K562 (cell line): ENCODE data around the gene SPATA6. TPM values are rescaled to one million over a fixed set of nuclear protein-coding genes. Genes with fewer than 3 reads are reported as not detected.

ENCODE experiments used
- ATAC-seq: fragments of 200-7000 bp; cut with Tn5 transposase; 3 replicates; pipeline ENCODE4 v1.9.1; 2020; ENCODE audit warnings: moderate library complexity
- BruUV-seq: library from RNA; stranded (reverse); fragments of 400-500 nt; replicated peaks from 2 replicates; lab custom pipeline; 2021; lab: Mats Ljungman, UMichigan
- CTCF ChIA-PET: fragments of 300-600 bp; formaldehyde crosslinking; extraction: SDS; loops from one replicate; lab custom pipeline; 2021; ENCODE audit warnings: low intra/inter-chr PET ratio; lab: Yijun Ruan, JAX
- POLR2A ChIA-PET: fragments of 300-600, 350-650 bp; sonication (Branson Sonifier 250); formaldehyde crosslinking; extraction: SDS; loops from one replicate; lab custom pipeline; 2021; ENCODE audit warnings: antibody characterized with exemption, inconsistent platforms; lab: Yijun Ruan, JAX
- DNase-seq, 4 experiments: peaks; one replicate each; pipeline versions ENCODE4 v3.0.0 to v3.0.0-alpha.2; 2011 to 2018; ENCODE audit warnings: low spot score in 3 of 4, mixed read lengths in 3 of 4; ENCODE audit errors: extremely low read depth in 1 of 4
- FAIRE-seq: peaks from 2 replicates; lab custom pipeline; 2011; peaks lifted over from hg19 to GRCh38; lab: Jason Lieb, UNC
- H2AFZ ChIP-seq: 2 replicates; pipeline ENCODE4 v1.6.0; 2011; ENCODE audit warnings: low read depth, low read length, control low read depth, inconsistent platforms
- H3K27ac ChIP-seq: fragments of 200-600 bp; 3 replicates; pipeline ENCODE4 v1.8.0; 2011; ENCODE audit warnings: low read depth, mild to moderate bottlenecking, control low read depth, inconsistent platforms, low read length, moderate library complexity, mixed read lengths; ENCODE audit errors: extremely low read depth
- H3K27me3 ChIP-seq, 2 experiments: fragments of 300-600 bp in 1 of 2; 2 replicates in 1 of 2; 3 replicates in 1 of 2; pipeline versions ENCODE4 v1.6.0 to v1.8.0; 2011; ENCODE audit warnings: inconsistent platforms in 2 of 2, low read length in 2 of 2, mild to moderate bottlenecking in 1 of 2, mixed read lengths in 1 of 2, moderate library complexity in 1 of 2; ENCODE audit not compliant: control insufficient read depth in 2 of 2, insufficient read depth in 2 of 2
- H3K36me3 ChIP-seq: fragments of 300-600 bp; 3 replicates; pipeline ENCODE4 v1.8.0; 2011; ENCODE audit warnings: mild to moderate bottlenecking, low read length, inconsistent platforms; ENCODE audit not compliant: control insufficient read depth, insufficient read depth
- H3K4me1 ChIP-seq, 2 experiments: fragments of 200-600 bp in 1 of 2; replicated peaks in 1 of 2; 2 replicates in 1 of 2; 3 replicates in 1 of 2; pipeline versions ENCODE4 v1.5.1 to v1.8.0; 2011; ENCODE audit warnings: inconsistent platforms in 2 of 2, low read length in 2 of 2, mild to moderate bottlenecking in 1 of 2, mixed read lengths in 1 of 2, moderate library complexity in 1 of 2; ENCODE audit not compliant: control insufficient read depth in 2 of 2, insufficient read depth in 2 of 2
- H3K4me2 ChIP-seq: 2 replicates; pipeline ENCODE4 v1.6.1; 2011; ENCODE audit warnings: low read length, control low read depth, inconsistent platforms, mixed read lengths; ENCODE audit not compliant: insufficient read depth
- H3K4me3 ChIP-seq: fragments of 200-600 bp; sonication (generic), shearing (Covaris generic); 2 replicates; pipeline ENCODE4 v1.5.1; 2016; ENCODE audit warnings: control low read depth, inconsistent platforms
- H3K79me2 ChIP-seq: fragments of 200-600 bp; 3 replicates; pipeline ENCODE4 v1.8.0; 2011; ENCODE audit warnings: low read length, inconsistent platforms; ENCODE audit not compliant: control insufficient read depth, insufficient read depth
- H3K9ac ChIP-seq, 2 experiments: 2 replicates each; pipeline versions ENCODE4 v1.6.0 to v1.6.1; 2011; ENCODE audit warnings: low read depth in 2 of 2, low read length in 2 of 2, control low read depth in 1 of 2, inconsistent platforms in 1 of 2, mild to moderate bottlenecking in 1 of 2, mixed read lengths in 1 of 2; ENCODE audit not compliant: insufficient read depth in 1 of 2
- H3K9me1 ChIP-seq: one replicate; pipeline ENCODE4 v1.6.0; 2011; ENCODE audit warnings: inconsistent platforms, mild to moderate bottlenecking, low read length, moderate library complexity; ENCODE audit not compliant: control insufficient read depth, insufficient read depth
- H3K9me3 ChIP-seq: replicated peaks from 2 replicates; pipeline ENCODE4 v1.5.1; 2011; ENCODE audit warnings: low read depth, low read length, inconsistent platforms; ENCODE audit not compliant: control insufficient read depth, insufficient read depth
- H4K20me1 ChIP-seq: replicated peaks from 2 replicates; pipeline ENCODE4 v1.6.1; 2011; ENCODE audit warnings: low read length, inconsistent platforms, mixed read lengths; ENCODE audit not compliant: control insufficient read depth, insufficient read depth
- ATF3 ChIP-seq, 2 experiments: fragments of 450-650 bp in 1 of 2; sonication (generic) in 1 of 2; formaldehyde crosslinking in 1 of 2; IDR thresholded peaks in 1 of 2; conservative IDR thresholded peaks in 1 of 2; 2 replicates each; pipeline versions ENCODE4 v1.6.1 to v1.8.1; 2016 to 2023; ENCODE audit warnings: mild to moderate bottlenecking in 2 of 2, moderate library complexity in 2 of 2, inconsistent platforms in 1 of 2, missing genetic modification reagents in 1 of 2
- E2F3 ChIP-seq: fragments of 250-450 bp; sonication (Bioruptor Pico); IDR thresholded peaks from 2 replicates; pipeline ENCODE4 v1.4.0; 2020; ENCODE audit warnings: mild to moderate bottlenecking
- HOMEZ ChIP-seq: fragments of 250-450 bp; sonication (Bioruptor Pico); IDR thresholded peaks from 2 replicates; pipeline ENCODE4 v1.4.0; 2020; ENCODE audit warnings: mild to moderate bottlenecking, moderate library complexity
- KLF6 ChIP-seq: fragments of 250-450 bp; sonication (Bioruptor Pico); IDR thresholded peaks from 2 replicates; pipeline ENCODE4 v1.4.0; 2020; ENCODE audit warnings: mild to moderate bottlenecking, moderate library complexity, borderline replicate concordance
- MBD1 ChIP-seq: fragments of 250-450 bp; sonication (Bioruptor Pico); IDR thresholded peaks from 2 replicates; pipeline ENCODE4 v1.8.0; 2022; ENCODE audit warnings: inconsistent platforms
- MITF ChIP-seq: IDR thresholded peaks from 2 replicates; pipeline ENCODE4 v1.6.1; 2014; ENCODE audit warnings: antibody characterized with exemption
- MYNN ChIP-seq, 2 experiments: sonication (generic); formaldehyde crosslinking in 1 of 2; IDR thresholded peaks; 2 replicates each; pipeline versions ENCODE4 v1.5.0 to v1.6.1; 2016 to 2020; ENCODE audit warnings: antibody characterized with exemption in 1 of 2, missing genetic modification reagents in 1 of 2
- PHF8 ChIP-seq: fragments of 200-600 bp; sonication (generic); IDR thresholded peaks from 2 replicates; pipeline ENCODE4 v1.6.1; 2012; ENCODE audit warnings: mixed run types, mild to moderate bottlenecking, inconsistent platforms, low read length, moderate library complexity, borderline replicate concordance
- RFX1 ChIP-seq: fragments of 450-650 bp; IDR thresholded peaks from 2 replicates; pipeline ENCODE4 v1.6.1; 2016; ENCODE audit warnings: mild to moderate bottlenecking, moderate library complexity
- SFPQ ChIP-seq: fragments of 200-400 bp; formaldehyde crosslinking; IDR thresholded peaks from 2 replicates; pipeline ENCODE4 v1.6.1; 2017; ENCODE audit warnings: mild to moderate bottlenecking, low read depth, low read length, moderate library complexity
- ZBTB1 ChIP-seq: sonication (generic); formaldehyde crosslinking; IDR thresholded peaks from 2 replicates; pipeline ENCODE4 v1.8.1; 2023; ENCODE audit warnings: missing genetic modification reagents, low read depth, mild to moderate bottlenecking, borderline replicate concordance
- ZKSCAN1 ChIP-seq: fragments of 150-350 bp; IDR thresholded peaks from 2 replicates; pipeline ENCODE4 v1.6.1; 2016; ENCODE audit warnings: low read depth, low read length
- ZNF140 ChIP-seq: fragments of 250-450 bp; sonication (Bioruptor Pico); IDR thresholded peaks from 2 replicates; pipeline ENCODE4 v1.8.0; 2021; ENCODE audit warnings: moderate library complexity, mild to moderate bottlenecking, inconsistent platforms
- ZNF239 ChIP-seq: fragments of 250-450 bp; sonication (Bioruptor Pico); IDR thresholded peaks from 2 replicates; pipeline ENCODE4 v1.4.0; 2020; ENCODE audit warnings: mild to moderate bottlenecking
- WGBS: fragments of 100-300 bp; shearing (Covaris generic); methylation state at CpG from one replicate; pipeline ENCODE4 v1.1.6; 2016; ENCODE audit warnings: low coverage, mixed read lengths; ENCODE audit not compliant: insufficient coverage; ENCODE audit errors: missing lambda C conversion rate; 5-methylcytosine and 5-hydroxymethylcytosine counted together
- in situ Hi-C: fragments of 300-500 bp; cut with MboI; formaldehyde crosslinking; loops from 4 replicates; pipeline ENCODE4 v1.15.0; 2018; ENCODE audit warnings: inconsistent platforms, mixed read lengths
- intact Hi-C: fragments of 100-400 bp; cut with micrococcal nuclease; formaldehyde crosslinking; loops from 2 replicates; pipeline ENCODE4 v1.14.2; 2022
- polyA plus RNA-seq, 8 experiments: library from polyadenylated mRNA; depleted of rRNA in 4 of 8; stranded (reverse) in 5 of 8; unstranded in 3 of 8; fragments of >200 nt; fragmentation: Nextera tagmentation in 2 of 8; fragmentation: Illumina TruSeq in 1 of 8; extraction: Ambion mirVana in 2 of 8; extraction: Trizol in 1 of 8; gene quantifications; 2 replicates each; pipeline versions ENCODE4 v1.2.1 to v1.2.3, GENCODE V29; 2011 to 2014; ENCODE audit warnings: inconsistent platforms in 1 of 8, missing spikeins in 1 of 8
- total RNA-seq, 7 experiments: library from RNA; depleted of rRNA in 6 of 7; stranded (reverse); fragments of >200 nt in 6 of 7; fragmentation: Illumina TruSeq in 2 of 7; extraction: Trizol in 2 of 7; gene quantifications; 2 replicates each; pipeline versions ENCODE4 v1.2.1 to v1.2.3, GENCODE V29; 2011 to 2021; ENCODE audit warnings: low replicate concordance in 1 of 7

SPATA6 gene
- total and polyA plus RNA-seq, 9 of the 15 experiments (the other 6 are each of a cell fraction or from before 2014, with no cell fraction given): 0.01 to 0.91 (median 0.18) TPM

- WGBS: 3% methylated on average over 4 of the region's 4 CpGs
- H3K36me3 ChIP-seq: no peaks in the 10 kb centered on the region
- no peaks in the 10 kb centered on the region for H3K27me3 ChIP-seq
- ChIA-PET POLR2A (no interaction called here), CTCF (no interaction called here)
- H4K20me1 ChIP-seq: no peaks in the 10 kb centered on the region
- peaks cover 4% of the 10 kb centered on the region; the same call in 1 of the 2 replicates for H3K9me3 ChIP-seq
- FAIRE-seq: no peak
- H2AFZ ChIP-seq: no peak overlapping the region
- intact Hi-C loops: no loop called here
- BruUV-seq: no TSS peak
- DNase-seq: no peak
- in situ Hi-C loops: no loop called here
- H3K9me1 ChIP-seq: no peaks in the 10 kb centered on the region
- no peak for ATAC-seq
- no peak for TF ChIP-seq RFX1
- TF ChIP-seq ZNF239 (CRISPR knock-in tag): no peak
- no peak for TF ChIP-seq MITF
- no peak for TF ChIP-seq KLF6 (CRISPR knock-in tag)
- TF ChIP-seq SFPQ: no peak
- TF ChIP-seq MBD1 (CRISPR knock-in tag): no peak
- TF ChIP-seq ZNF140 (CRISPR knock-in tag): no peak
- no peak for TF ChIP-seq HOMEZ (CRISPR knock-in tag)
- TF ChIP-seq ZKSCAN1: no peak
- no peak for TF ChIP-seq MYNN (IDR thresholded peaks at IDR 0.05)
- no peak for TF ChIP-seq MYNN (CRISPR knock-in tag; IDR thresholded peaks at IDR 0.05)
- TF ChIP-seq ZBTB1: no peak
- TF ChIP-seq ATF3 (IDR thresholded peaks at IDR 0.05): no peak
- TF ChIP-seq ATF3 (CRISPR knock-in tag; conservative IDR thresholded peaks at IDR 0.05): no peak
- no peak for TF ChIP-seq PHF8
- no peak for TF ChIP-seq E2F3 (CRISPR knock-in tag)
- no peak overlapping the region for H3K4me2 ChIP-seq
- no peak overlapping the region for H3K27ac ChIP-seq
- no peak overlapping the region for H3K4me3 ChIP-seq
- H3K4me1 ChIP-seq: no peaks in the 10 kb centered on the region
- H3K79me2 ChIP-seq: no peaks in the 10 kb centered on the region
- no peak overlapping the region for H3K9ac ChIP-seq
Measured at GRCh38 chr1:48415050-48415449, 57.0 kb downstream of the SPATA6 start.
